Esophagus muscularis mucosa (tissue), 4 donors: ENCODE data around the gene NUDT9. TPM values are rescaled to one million over a fixed set of nuclear protein-coding genes. Genes with fewer than 3 reads are reported as not detected.
"Not testable (repeated sequence)": the region's sequence is repeated elsewhere in the genome, so short reads cannot be mapped to it uniquely, and the experiment has no call there.

Source experiments
- DNase-seq: peaks from one replicate; pipeline ENCODE4 v3.0.0-alpha.2; 2017; ENCODE audit errors: extremely low spot score
- H3K27ac ChIP-seq, 4 donors: fragments of 200-600 bp; sonication (generic); replicated peaks in 1 of 4; 1 replicate in 3 of 4; 2 replicates in 1 of 4; pipeline ENCODE4 v1.5.1; 2016 to 2019; ENCODE audit warnings: mild to moderate bottlenecking in 1 of 4
- H3K27me3 ChIP-seq, 4 donors: fragments of 200-600 bp; sonication (generic); one replicate each; pipeline versions ENCODE4 v1.5.1 to v1.6.0; 2016 to 2019
- H3K36me3 ChIP-seq, 4 donors: fragments of 200-600 bp; sonication (generic); one replicate each; pipeline ENCODE4 v1.5.1; 2016 to 2019
- H3K4me1 ChIP-seq, 4 donors: fragments of 200-600 bp; sonication (generic); one replicate each; pipeline ENCODE4 v1.5.1; 2016 to 2019
- H3K4me3 ChIP-seq, 4 donors: fragments of 200-600 bp; sonication (generic); 1 replicate in 2 of 4; 2 replicates in 2 of 4; pipeline ENCODE4 v1.5.1; 2016 to 2019; ENCODE audit warnings: mild to moderate bottlenecking in 4 of 4, moderate library complexity in 1 of 4
- H3K9me3 ChIP-seq, 4 donors: fragments of 200-600 bp; sonication (generic); 1 replicate in 3 of 4; 2 replicates in 1 of 4; pipeline ENCODE4 v1.5.1; 2016 to 2019
- EP300 ChIP-seq: sonication (generic); formaldehyde crosslinking; IDR thresholded peaks from one replicate; pipeline ENCODE4 v1.6.1; 2017; ENCODE audit warnings: antibody characterized with exemption
- POLR2A ChIP-seq: fragments of 450-650 bp; IDR thresholded peaks from one replicate; pipeline ENCODE4 v1.6.1; 2017; ENCODE audit warnings: antibody characterized with exemption, moderate library complexity, mild to moderate bottlenecking, low read depth
- POLR2AphosphoS5 ChIP-seq, 2 donors: sonication (generic); formaldehyde crosslinking; IDR thresholded peaks; one replicate each; pipeline ENCODE4 v1.6.1; 2017; ENCODE audit warnings: antibody characterized with exemption in 2 of 2
- WGBS: methylation state at CpG from one replicate; pipeline ENCODE4 v1.1.5; 2018; 5-methylcytosine and 5-hydroxymethylcytosine counted together
- intact Hi-C: fragments of 100-400 bp; cut with DNase I; formaldehyde crosslinking; loops from one replicate; pipeline ENCODE4 v1.15.1; 2023
- total RNA-seq, 4 donors: library from RNA; depleted of rRNA; stranded (reverse); fragments of >200 nt; gene quantifications; one replicate each; pipeline versions ENCODE4 v1.1.0 to v1.2.1, GENCODE V29; 2016
- TF ChIP-seq, protein P1 (sequence below), 3 experiments: fragments of 200-600 bp in 2 of 3; fragments of 450-650 bp in 1 of 3; sonication (generic) in 2 of 3; IDR thresholded peaks; one replicate each; pipeline ENCODE4 v1.5.1; 2017 to 2019; ENCODE audit warnings: antibody characterized with exemption in 3 of 3, mild to moderate bottlenecking in 2 of 3, moderate library complexity in 1 of 3

NUDT9 gene
- total RNA-seq, 4 donors from 2014 or later, result 15.1 to 26.6 (median 21.3) TPM

DNA sequence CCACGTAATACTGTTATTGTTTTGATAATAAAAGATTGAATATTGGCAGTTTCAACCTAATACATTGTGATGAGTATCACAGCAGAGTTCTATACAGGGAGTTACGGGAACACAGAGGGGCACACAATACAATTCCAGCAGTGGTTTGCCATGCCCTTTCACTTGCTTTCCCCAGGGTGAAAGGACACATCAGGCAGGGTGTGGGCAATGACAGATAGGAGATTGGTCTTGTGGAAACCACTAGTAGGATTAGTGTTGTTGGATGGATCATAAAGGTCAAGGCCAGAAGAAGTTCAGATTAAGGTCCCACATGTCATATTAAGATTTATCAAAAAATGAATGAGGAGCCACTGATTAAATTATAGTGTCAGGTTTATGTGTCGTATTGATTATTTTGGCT lies 39.4 kb upstream of the NUDT9 start:
- intact Hi-C loops, result no loop called here
- WGBS, result 84% methylated on average over 3 of the region's 3 CpGs
- Histone ChIP-seq H3K4me1 (peaks cover 0 to 22% (median 10%) of the 10 kb centered on the region in 4 donors), H3K4me3 (no peak overlapping the region), H3K36me3 (peaks cover 0 to 25% (median 13%) of the 10 kb centered on the region in 4 donors), H3K27ac (no peak overlapping the region), H3K9me3 (no peaks in the 10 kb centered on the region), H3K27me3 (no peaks in the 10 kb centered on the region)
- DNase-seq, result no peak
- TF ChIP-seq POLR2A (no peak), EP300 (no peak), POLR2AphosphoS5 (IDR thresholded peaks at IDR 0.05) (no peak)
- TF ChIP-seq, protein P1, sequence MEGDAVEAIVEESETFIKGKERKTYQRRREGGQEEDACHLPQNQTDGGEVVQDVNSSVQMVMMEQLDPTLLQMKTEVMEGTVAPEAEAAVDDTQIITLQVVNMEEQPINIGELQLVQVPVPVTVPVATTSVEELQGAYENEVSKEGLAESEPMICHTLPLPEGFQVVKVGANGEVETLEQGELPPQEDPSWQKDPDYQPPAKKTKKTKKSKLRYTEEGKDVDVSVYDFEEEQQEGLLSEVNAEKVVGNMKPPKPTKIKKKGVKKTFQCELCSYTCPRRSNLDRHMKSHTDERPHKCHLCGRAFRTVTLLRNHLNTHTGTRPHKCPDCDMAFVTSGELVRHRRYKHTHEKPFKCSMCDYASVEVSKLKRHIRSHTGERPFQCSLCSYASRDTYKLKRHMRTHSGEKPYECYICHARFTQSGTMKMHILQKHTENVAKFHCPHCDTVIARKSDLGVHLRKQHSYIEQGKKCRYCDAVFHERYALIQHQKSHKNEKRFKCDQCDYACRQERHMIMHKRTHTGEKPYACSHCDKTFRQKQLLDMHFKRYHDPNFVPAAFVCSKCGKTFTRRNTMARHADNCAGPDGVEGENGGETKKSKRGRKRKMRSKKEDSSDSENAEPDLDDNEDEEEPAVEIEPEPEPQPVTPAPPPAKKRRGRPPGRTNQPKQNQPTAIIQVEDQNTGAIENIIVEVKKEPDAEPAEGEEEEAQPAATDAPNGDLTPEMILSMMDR (IDR thresholded peaks at IDR 0.05), result no peak

DNA sequence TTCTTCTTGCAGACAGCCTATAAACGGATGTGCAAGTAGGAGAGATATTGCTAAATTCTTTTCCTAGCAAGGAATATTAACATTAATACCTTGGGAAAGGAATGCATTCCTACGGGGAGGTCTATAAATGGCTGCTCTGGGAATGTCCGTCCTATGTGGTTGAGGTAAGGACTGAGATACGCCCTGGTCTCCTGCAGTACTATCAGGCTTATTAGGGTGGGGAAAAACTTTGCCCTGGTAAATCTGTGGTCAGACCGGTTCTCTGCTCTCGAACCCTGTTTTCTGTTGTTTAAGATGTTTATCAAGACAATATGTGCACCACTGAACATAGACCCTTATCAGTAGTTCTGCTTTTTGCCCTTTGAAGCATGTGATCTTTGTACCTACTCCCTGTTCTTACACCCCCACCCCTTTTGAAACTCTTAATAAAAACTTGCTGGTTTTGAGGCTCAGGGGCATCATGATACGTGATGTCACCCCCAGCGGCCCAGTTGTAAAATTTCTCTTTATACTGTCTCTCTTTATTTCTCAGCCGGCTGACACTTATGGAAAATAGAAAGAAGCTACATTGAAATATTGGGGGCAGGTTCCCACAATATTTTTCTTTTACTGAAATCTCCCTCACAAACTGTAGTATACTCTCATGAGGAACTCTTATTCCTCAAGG lies 37.8 kb upstream of the NUDT9 start:
- intact Hi-C loops, H3K9me3 ChIP-seq, H3K4me3 ChIP-seq, H3K27ac ChIP-seq, DNase-seq, H3K27me3 ChIP-seq: not testable (repeated sequence)
- 96% methylated on average over 9 of the region's 9 CpGs for WGBS
- Histone ChIP-seq H3K36me3 (peaks cover 0 to 18% (median 10%) of the 10 kb centered on the region in 4 donors), H3K4me1 (peaks cover 2 to 32% (median 23%) of the 10 kb centered on the region in 4 donors)

DNA sequence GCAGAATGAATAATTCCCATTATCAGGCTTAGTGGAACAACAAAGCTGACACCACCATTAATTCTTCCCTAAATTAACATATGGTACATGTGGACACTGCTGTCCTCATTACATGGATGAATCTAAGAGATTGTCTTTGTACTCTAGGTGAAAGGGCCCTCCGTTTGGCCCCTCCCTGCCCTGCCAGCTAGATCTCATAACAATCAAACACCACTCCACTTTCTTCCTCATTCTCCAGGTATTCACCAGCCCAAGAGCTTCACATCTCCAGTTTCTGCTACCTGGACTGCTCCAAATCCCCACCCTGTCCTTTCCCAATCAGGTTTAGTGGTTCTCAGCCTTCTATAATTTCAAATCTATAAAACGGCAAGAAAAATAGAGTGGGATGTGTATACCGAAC lies 35.1 kb upstream of the NUDT9 start:
- no peak for DNase-seq
- H3K9me3 ChIP-seq, result peaks cover 0 to 5% (median 0%) of the 10 kb centered on the region in 4 donors
- intact Hi-C loops, result no loop called here
- TF ChIP-seq EP300 (no peak), POLR2AphosphoS5 (IDR thresholded peaks at IDR 0.05) (no peak), POLR2A (no peak)
- TF ChIP-seq, protein P1 (IDR thresholded peaks at IDR 0.05), result no peak
- WGBS, result 94% methylated on average over 3 of the region's 3 CpGs
- H3K4me1 ChIP-seq, result peaks cover 9 to 43% (median 38%) of the 10 kb centered on the region in 4 donors
- H3K27ac ChIP-seq, result no peak overlapping the region
- no peaks in the 10 kb centered on the region for H3K27me3 ChIP-seq
- no peak overlapping the region for H3K4me3 ChIP-seq
- H3K36me3 ChIP-seq, result peaks cover 0 to under 1% (median 0%) of the 10 kb centered on the region in 4 donors

DNA sequence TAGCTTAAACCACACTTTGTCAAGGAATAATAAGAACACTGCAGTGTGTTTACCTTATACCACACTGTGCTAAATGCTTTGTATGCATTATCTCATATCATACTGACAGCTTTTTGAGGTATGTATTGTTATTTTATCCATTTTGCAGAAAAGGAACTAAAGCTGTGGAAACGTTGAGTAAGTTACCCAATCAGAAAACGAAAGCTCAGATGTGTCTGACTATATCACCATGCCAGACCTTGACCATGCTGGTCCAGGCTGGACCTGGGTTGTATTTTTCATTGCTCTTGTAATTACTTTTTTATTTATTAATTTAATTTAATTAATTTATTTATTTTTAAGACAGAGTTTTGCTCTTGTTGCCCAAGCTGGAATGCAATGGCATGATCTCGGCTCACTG lies 33.5 kb upstream of the NUDT9 start:
- no peak for TF ChIP-seq POLR2A
- TF ChIP-seq, protein P1 (IDR thresholded peaks at IDR 0.05), result no peak
- TF ChIP-seq EP300, result no peak
- no peak for TF ChIP-seq POLR2AphosphoS5 (IDR thresholded peaks at IDR 0.05)
- intact Hi-C loops, result no loop called here
- Histone ChIP-seq H3K4me3 (peak overlapping the region; percentile 58 to 80 (median 64)), H3K9me3 (peaks cover 0 to 5% (median 0%) of the 10 kb centered on the region in 4 donors), H3K27me3 (no peaks in the 10 kb centered on the region), H3K36me3 (no peaks in the 10 kb centered on the region), H3K4me1 (peaks cover 10 to 42% (median 32%) of the 10 kb centered on the region in 4 donors), H3K27ac (no peak overlapping the region)
- DNase-seq, result no peak
- WGBS, result 74% methylated on average over 3 of the region's 3 CpGs

DNA sequence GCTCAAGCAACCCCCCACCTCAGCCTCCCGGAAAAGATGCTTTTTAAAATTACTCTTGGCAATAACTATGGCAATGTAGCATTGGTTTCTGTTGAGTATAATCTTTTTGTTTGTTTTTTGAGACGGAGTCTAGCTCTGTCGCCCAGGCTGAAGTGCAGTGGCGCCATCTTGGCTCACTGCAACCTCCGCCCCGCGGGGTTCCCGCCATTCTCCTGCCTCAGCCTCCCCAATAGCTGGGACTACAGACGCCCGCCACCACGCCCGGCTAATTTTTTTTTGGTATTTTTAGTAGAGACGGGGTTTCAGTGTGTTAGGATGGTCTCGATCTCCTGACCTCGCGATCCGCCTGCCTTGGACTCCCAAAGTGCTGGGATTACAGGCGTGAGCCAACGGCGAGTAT lies 32.3 kb upstream of the NUDT9 start:
- 78% methylated on average over 20 of the region's 20 CpGs for WGBS
- DNase-seq, intact Hi-C loops, H3K27me3 ChIP-seq, H3K36me3 ChIP-seq, H3K9me3 ChIP-seq: not testable (repeated sequence)
- peak overlapping the region in 3 of 4 donors; percentile 88 to 96 (median 91) for H3K27ac ChIP-seq
- peak overlapping the region; percentile 58 to 80 (median 64) for H3K4me3 ChIP-seq
- peaks cover 10 to 42% (median 32%) of the 10 kb centered on the region in 4 donors for H3K4me1 ChIP-seq

DNA sequence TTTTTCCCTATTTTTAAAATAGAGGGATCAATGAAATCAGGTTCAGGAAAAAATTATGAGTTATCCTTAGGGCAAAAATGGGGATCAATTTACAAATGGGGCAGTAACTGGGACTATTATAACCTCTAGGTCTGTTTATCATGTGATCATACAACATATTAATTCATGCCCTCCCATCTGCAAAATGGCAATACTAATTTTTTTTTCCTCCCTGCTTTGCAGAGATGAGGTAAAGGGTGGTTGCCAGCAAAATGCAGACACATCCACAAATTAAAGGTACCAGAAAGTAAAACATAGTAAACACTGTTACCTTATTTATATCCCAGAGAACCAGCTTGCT lies 31.9 kb upstream of the NUDT9 start:
- TF ChIP-seq, protein P1 (IDR thresholded peaks at IDR 0.05), result no peak
- no peak for TF ChIP-seq POLR2A
- TF ChIP-seq EP300, result no peak
- TF ChIP-seq POLR2AphosphoS5 (IDR thresholded peaks at IDR 0.05), result no peak
- H3K9me3 ChIP-seq, result peaks cover 0 to 5% (median 0%) of the 10 kb centered on the region in 4 donors
- H3K27ac ChIP-seq, result peak overlapping the region; percentile 88 to 96 (median 92)
- intact Hi-C loops, result no loop called here
- H3K4me3 ChIP-seq, result peak overlapping the region; percentile 58 to 80 (median 64)
- DNase-seq, result no peak
- no peaks in the 10 kb centered on the region for H3K27me3 ChIP-seq
- H3K36me3 ChIP-seq, result no peaks in the 10 kb centered on the region
- H3K4me1 ChIP-seq, result peaks cover 10 to 42% (median 32%) of the 10 kb centered on the region in 4 donors
